Measurements from ENCODE around the gene ARHGAP26. TPM values are rescaled to one million over a fixed set of nuclear protein-coding genes. Genes with fewer than 3 reads are reported as not detected.

Gene ARHGAP26
- total and polyA plus RNA-seq, 2 of the 4 experiments (the other 2 are of a cell fraction), result 0.54 to 0.56 TPM

DNA sequence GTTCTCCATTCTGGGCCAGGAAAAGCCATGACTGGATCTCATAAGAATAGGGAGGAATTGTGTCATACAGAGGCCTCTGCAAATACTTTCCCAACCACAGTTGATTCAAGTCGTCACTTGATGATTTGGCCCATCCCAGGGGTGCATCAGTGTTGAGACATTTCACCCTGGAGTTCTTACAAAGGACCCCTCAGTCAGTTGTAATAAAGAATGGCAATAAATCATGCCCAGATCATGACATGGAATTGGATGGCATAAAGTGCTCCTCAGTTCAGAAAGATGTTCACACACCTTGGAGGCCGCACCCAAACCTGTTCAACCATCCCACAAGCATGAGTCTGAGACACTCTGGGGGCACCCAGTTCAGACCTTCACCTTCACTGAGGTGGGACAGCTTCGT lies 465.2 kb downstream of the ARHGAP26 start:
- Histone ChIP-seq H3K4me3 (ENCODE audit: insufficient read depth, low read depth, low read length) (no peak overlapping the region), H3K27me3 (ENCODE audit: control insufficient read depth, insufficient read depth, low read length) (no peaks in the 10 kb centered on the region), H4K8ac (ENCODE audit: low read depth in 2 of 2, low read length in 2 of 2) (peak overlapping the region in 1 of 2 experiments; percentile 53; a peak in 1 of 4 replicates), H2AFZ (replicated peaks; ENCODE audit: low read length, poor library complexity) (peak overlapping the region; percentile 66), H3K23ac (ENCODE audit: low read depth, low read length) (no peak overlapping the region), H2AK9ac (replicated peaks; ENCODE audit: low read depth, low read length, poor library complexity) (peak overlapping the region; percentile 93), H3K56ac (ENCODE audit: extremely low read depth, insufficient read depth, low read length) (no peak overlapping the region), H2BK20ac (ENCODE audit: low read depth, low read length) (peak overlapping the region; percentile 72), H3K27ac (ENCODE audit: insufficient read depth, low read length) (0 out of 2 replicates have a peak overlapping the region, but pooled peaks have one; percentile 34), H3K79me1 (ENCODE audit: low read depth in 1 of 2, low read length in 2 of 2) (no peaks in the 10 kb centered on the region), H4K91ac (ENCODE audit: insufficient read depth, low read depth, low read length) (no peak overlapping the region), H3K4ac (ENCODE audit: low read depth, low read length) (peak overlapping the region; percentile 5; the same call in 1 of the 2 replicates), H2AK5ac (ENCODE audit: low read depth, low read length) (peak overlapping the region; percentile 3; the same call in 1 of the 2 replicates), H3K9me1 (ENCODE audit: insufficient read depth, low read length) (peaks cover 16% of the 10 kb centered on the region), H3K4me2 (ENCODE audit: low read depth, low read length) (no peak overlapping the region), H3K4me1 (ENCODE audit: control insufficient read depth, insufficient read depth, low read length) (peaks cover 17% of the 10 kb centered on the region), H4K20me1 (ENCODE audit: insufficient read depth, low read length) (no peaks in the 10 kb centered on the region), H3K14ac (replicated peaks; ENCODE audit: low read depth, low read length) (peak overlapping the region; percentile 87; the same call in 1 of the 2 replicates), H4K5ac (ENCODE audit: low read depth, low read length) (peak overlapping the region; percentile 64), H2BK120ac (ENCODE audit: low read depth, low read length) (peak overlapping the region; percentile 65; the same call in 1 of the 2 replicates), H2BK15ac (ENCODE audit: low read depth, low read length) (0 out of 3 replicates have a peak overlapping the region, but pooled peaks have one; percentile 6), H3K36me3 (ENCODE audit: control insufficient read depth, insufficient read depth, low read length) (no peaks in the 10 kb centered on the region), H3K18ac (ENCODE audit: low read depth, low read length) (peak overlapping the region; percentile 63; the same call in 1 of the 2 replicates), H3K9me3 (ENCODE audit: control insufficient read depth, insufficient read depth, low read length) (no peaks in the 10 kb centered on the region), H2BK5ac (ENCODE audit: low read depth, low read length, poor library complexity, severe bottlenecking) (peak overlapping the region; percentile 69), H3K9ac (ENCODE audit: low read depth, low read length) (no peak overlapping the region)
- in situ Hi-C loops (cut with MboI; ENCODE audit: low sequenced_read_pairs) (no loop called here), dilution Hi-C loops (cut with HindIII; ENCODE audit: low sequenced_read_pairs, unreplicated experiment) (no loop called here), intact Hi-C loops (cut with micrococcal nuclease) (no loop called here)
- TF ChIP-seq RAD21 (IDR thresholded peaks at IDR 0.05; ENCODE audit: low read length), result peak; percentile 13; the same call in 1 of the 2 replicates
- peak; percentile 87 for TF ChIP-seq CEBPB (IDR thresholded peaks at IDR 0.05; ENCODE audit: low read depth, low read length)
- peak; percentile 48; the same call in 1 of the 2 replicates for TF ChIP-seq FOS (IDR thresholded peaks at IDR 0.05; ENCODE audit: low read depth, low read length)
- no peak for TF ChIP-seq NFE2L2 (IDR thresholded peaks at IDR 0.05; ENCODE audit: low read depth, low read length)
- 0 out of 2 replicates have a peak, but pooled peaks have one; percentile 28 for TF ChIP-seq BHLHE40 (IDR thresholded peaks at IDR 0.05; ENCODE audit: low read depth, low read length)
- TF ChIP-seq CHD1 (IDR thresholded peaks at IDR 0.05; ENCODE audit: low read depth, low read length), result no peak
- peak; percentile 42 for ATAC-seq (ENCODE audit: low read depth)
- ChIA-PET POLR2A (ENCODE audit: unreplicated experiment) (no interaction called here), CTCF (no interaction called here)
- no CpG with 5 or more reads among the region's 3 CpGs for WGBS, 2 experiments (ENCODE audit: extremely low coverage in 2 of 2, insufficient read length in 1 of 2)
- peak; percentile 91 for DNase-seq
- BruUV-seq (replicated peaks), result no TSS peak
